Measurements from ENCODE around the gene GFRA3. TPM values are rescaled to one million over a fixed set of nuclear protein-coding genes. Genes with fewer than 3 reads are reported as not detected.
"Not testable (repeated sequence)": the region's sequence is repeated elsewhere in the genome, so short reads cannot be mapped to it uniquely, and the experiment has no call there.

GFRA3 gene
- total RNA-seq: not detected in 2 replicates

DNA sequence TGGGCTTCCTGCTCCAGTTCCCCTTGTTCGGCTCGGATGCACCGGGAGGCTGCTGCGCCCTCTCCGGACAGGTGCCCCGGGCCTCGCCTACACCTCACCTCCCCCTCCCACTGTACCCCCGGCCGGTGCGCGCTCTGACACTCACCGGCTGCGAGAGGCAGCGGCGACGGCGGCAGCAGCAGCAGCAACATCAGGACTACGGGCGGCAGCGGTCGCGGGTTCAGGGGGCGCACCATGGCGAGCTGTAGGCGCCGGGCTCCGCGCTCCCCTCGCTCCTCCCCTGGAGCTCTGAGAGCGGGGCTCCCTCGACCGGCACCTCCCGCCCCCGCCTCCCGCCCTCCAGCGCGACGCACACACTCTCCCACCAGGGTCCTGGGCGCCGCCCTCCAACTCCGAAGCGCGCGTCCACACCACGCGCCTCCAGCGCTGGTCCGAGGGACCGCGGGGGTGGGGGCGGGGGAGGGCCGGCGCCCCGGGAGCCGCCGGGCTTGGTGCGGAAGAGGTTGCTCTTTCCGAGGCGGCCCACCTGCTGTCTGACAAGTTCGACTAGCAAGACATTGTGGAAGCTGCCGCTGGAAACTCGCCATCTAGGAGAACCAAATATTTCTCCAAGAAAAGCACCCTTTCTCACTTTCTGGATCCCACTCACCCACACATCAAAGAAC is at the start of gene GFRA3:
GFRA3 (minus strand) TSS at position 433 of the 665 bp plus-strand sequence; CDS start at position 236, 197 bp downstream.
- Histone ChIP-seq H3K4me2 (ENCODE audit: insufficient read depth, low read length) (peak within 1 kb of the TSS; percentile 70), H3K4me1 (ENCODE audit: insufficient read depth, low read length) (peaks cover 2% of the 10 kb centered on the region), H3K4me3 (ENCODE audit: insufficient read depth, low read length) (peak within 1 kb of the TSS; percentile 58), H3K27me3 (ENCODE audit: insufficient read depth, low read length) (peaks cover 14% of the 10 kb centered on the region), H2AFZ (ENCODE audit: low read length) (peak within 1 kb of the TSS; percentile 29), H3K27ac (ENCODE audit: low read depth, low read length) (no peak within 1 kb of the TSS), H3K9me3 (ENCODE audit: low read depth, low read length) (no peaks in the 10 kb centered on the region), H4K20me1 (ENCODE audit: insufficient read depth, low read length) (no peaks in the 10 kb centered on the region), H3K36me3 (ENCODE audit: insufficient read depth, low read length) (no peaks in the 10 kb centered on the region), H3K79me2 (ENCODE audit: insufficient read depth, low read length) (no peaks in the 10 kb centered on the region)
- no peak for DNase-seq (ENCODE audit: insufficient read length, low spot score, missing footprints)
- TF ChIP-seq, protein P1, sequence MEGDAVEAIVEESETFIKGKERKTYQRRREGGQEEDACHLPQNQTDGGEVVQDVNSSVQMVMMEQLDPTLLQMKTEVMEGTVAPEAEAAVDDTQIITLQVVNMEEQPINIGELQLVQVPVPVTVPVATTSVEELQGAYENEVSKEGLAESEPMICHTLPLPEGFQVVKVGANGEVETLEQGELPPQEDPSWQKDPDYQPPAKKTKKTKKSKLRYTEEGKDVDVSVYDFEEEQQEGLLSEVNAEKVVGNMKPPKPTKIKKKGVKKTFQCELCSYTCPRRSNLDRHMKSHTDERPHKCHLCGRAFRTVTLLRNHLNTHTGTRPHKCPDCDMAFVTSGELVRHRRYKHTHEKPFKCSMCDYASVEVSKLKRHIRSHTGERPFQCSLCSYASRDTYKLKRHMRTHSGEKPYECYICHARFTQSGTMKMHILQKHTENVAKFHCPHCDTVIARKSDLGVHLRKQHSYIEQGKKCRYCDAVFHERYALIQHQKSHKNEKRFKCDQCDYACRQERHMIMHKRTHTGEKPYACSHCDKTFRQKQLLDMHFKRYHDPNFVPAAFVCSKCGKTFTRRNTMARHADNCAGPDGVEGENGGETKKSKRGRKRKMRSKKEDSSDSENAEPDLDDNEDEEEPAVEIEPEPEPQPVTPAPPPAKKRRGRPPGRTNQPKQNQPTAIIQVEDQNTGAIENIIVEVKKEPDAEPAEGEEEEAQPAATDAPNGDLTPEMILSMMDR (IDR thresholded peaks at IDR 0.05; ENCODE audit: extremely low read depth, low read depth, low read length): no peak

GRCh38 chr5:138318211-138318610 is 43.8 kb upstream of the GFRA3 start:
- H3K4me2 ChIP-seq (ENCODE audit: insufficient read depth, low read length); H3K27ac ChIP-seq (ENCODE audit: low read depth, low read length); H3K9me3 ChIP-seq (ENCODE audit: low read depth, low read length); H3K27me3 ChIP-seq (ENCODE audit: insufficient read depth, low read length); H4K20me1 ChIP-seq (ENCODE audit: insufficient read depth, low read length); H3K79me2 ChIP-seq (ENCODE audit: insufficient read depth, low read length); H3K36me3 ChIP-seq (ENCODE audit: insufficient read depth, low read length); H3K4me3 ChIP-seq (ENCODE audit: insufficient read depth, low read length); DNase-seq (ENCODE audit: insufficient read length, low spot score, missing footprints); H2AFZ ChIP-seq (ENCODE audit: low read length); H3K4me1 ChIP-seq (ENCODE audit: insufficient read depth, low read length): not testable (repeated sequence)

- TF ChIP-seq, protein P1 (IDR thresholded peaks at IDR 0.05; ENCODE audit: extremely low read depth, low read depth, low read length): no peak
- no peak overlapping the region for H3K4me3 ChIP-seq (ENCODE audit: insufficient read depth, low read length)
- no peaks in the 10 kb centered on the region for H3K79me2 ChIP-seq (ENCODE audit: insufficient read depth, low read length)
- no peaks in the 10 kb centered on the region for H3K9me3 ChIP-seq (ENCODE audit: low read depth, low read length)
- H3K27me3 ChIP-seq (ENCODE audit: insufficient read depth, low read length): no peaks in the 10 kb centered on the region
- H2AFZ ChIP-seq (ENCODE audit: low read length): no peak overlapping the region
- no peak overlapping the region for H3K4me2 ChIP-seq (ENCODE audit: insufficient read depth, low read length)
- H3K4me1 ChIP-seq (ENCODE audit: insufficient read depth, low read length): no peaks in the 10 kb centered on the region
- no peak for DNase-seq (ENCODE audit: insufficient read length, low spot score, missing footprints)
- H4K20me1 ChIP-seq (ENCODE audit: insufficient read depth, low read length): no peaks in the 10 kb centered on the region
- H3K27ac ChIP-seq (ENCODE audit: low read depth, low read length): no peak overlapping the region
- no peaks in the 10 kb centered on the region for H3K36me3 ChIP-seq (ENCODE audit: insufficient read depth, low read length)
These were observed 41.9 kb upstream of the GFRA3 start for GRCh38 chr5:138316355-138316754.

DNA sequence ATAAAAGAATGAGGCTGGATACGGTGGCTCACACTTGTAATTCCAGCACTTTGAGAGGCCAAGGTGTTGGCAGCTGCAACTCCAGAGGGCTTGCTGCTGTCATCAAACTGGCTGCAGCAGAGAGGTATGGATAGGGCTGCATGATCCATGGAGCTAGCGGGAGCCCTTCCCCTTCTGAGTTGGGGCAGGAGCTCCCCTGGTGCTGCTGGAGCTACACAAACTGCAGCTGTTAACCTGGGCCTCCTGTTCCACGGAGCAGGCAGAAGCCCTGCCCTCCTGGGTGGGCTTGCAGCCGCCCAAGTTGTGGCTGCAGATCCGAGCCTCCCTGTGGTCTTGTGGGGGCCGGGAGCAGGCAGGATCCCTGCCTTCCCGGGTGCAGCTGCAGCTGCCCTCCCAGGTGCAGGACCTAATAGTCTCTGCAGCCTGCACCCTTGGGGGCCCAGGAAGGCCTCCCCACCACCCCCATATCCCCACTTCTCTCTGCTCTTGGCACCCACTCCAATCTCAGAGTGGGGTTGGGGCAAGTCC is 41.4 kb upstream of the GFRA3 start:
- DNase-seq (ENCODE audit: insufficient read length, low spot score, missing footprints): no peak
- H3K36me3 ChIP-seq (ENCODE audit: insufficient read depth, low read length): no peaks in the 10 kb centered on the region

More for the DNA sequence above, 41.4 kb upstream of the GFRA3 start:
- Histone ChIP-seq H3K9me3 (ENCODE audit: low read depth, low read length) (no peaks in the 10 kb centered on the region), H3K4me3 (ENCODE audit: insufficient read depth, low read length) (no peak overlapping the region), H3K4me1 (ENCODE audit: insufficient read depth, low read length) (no peaks in the 10 kb centered on the region), H3K79me2 (ENCODE audit: insufficient read depth, low read length) (no peaks in the 10 kb centered on the region), H2AFZ (ENCODE audit: low read length) (no peak overlapping the region), H3K4me2 (ENCODE audit: insufficient read depth, low read length) (no peak overlapping the region), H3K27me3 (ENCODE audit: insufficient read depth, low read length) (no peaks in the 10 kb centered on the region), H4K20me1 (ENCODE audit: insufficient read depth, low read length) (no peaks in the 10 kb centered on the region), H3K27ac (ENCODE audit: low read depth, low read length) (no peak overlapping the region)
- TF ChIP-seq, protein P1 (IDR thresholded peaks at IDR 0.05; ENCODE audit: extremely low read depth, low read depth, low read length): no peak

Data from osteoblast (primary cell).